ENCODE results near the gene NUTM1.
"Not testable (repeated sequence)": the region's sequence is repeated elsewhere in the genome, so short reads cannot be mapped to it uniquely, and the experiment has no call there.

Gene NUTM1

DNA sequence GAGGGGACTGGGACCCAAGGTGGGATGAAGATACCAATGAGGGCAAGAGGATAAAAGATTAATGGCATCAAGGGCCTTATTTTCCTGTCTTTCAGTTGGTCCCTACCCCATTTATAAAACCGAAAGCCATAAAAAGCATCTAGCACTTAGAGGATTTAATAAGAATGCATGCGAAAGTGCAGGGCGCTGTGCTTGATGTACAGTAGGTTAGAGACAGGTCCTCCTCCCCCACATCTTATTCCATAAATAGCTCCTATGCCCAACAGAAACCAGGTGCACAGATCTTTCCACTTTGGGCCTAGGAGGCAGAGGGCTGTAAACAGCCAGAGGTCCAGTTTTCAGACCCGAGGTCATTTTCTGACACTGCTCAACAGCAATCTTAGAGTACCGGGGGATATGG lies 22.7 kb downstream of the NUTM1 start:
- DNase-seq (ENCODE audit: low spot score): no peak

DNA sequence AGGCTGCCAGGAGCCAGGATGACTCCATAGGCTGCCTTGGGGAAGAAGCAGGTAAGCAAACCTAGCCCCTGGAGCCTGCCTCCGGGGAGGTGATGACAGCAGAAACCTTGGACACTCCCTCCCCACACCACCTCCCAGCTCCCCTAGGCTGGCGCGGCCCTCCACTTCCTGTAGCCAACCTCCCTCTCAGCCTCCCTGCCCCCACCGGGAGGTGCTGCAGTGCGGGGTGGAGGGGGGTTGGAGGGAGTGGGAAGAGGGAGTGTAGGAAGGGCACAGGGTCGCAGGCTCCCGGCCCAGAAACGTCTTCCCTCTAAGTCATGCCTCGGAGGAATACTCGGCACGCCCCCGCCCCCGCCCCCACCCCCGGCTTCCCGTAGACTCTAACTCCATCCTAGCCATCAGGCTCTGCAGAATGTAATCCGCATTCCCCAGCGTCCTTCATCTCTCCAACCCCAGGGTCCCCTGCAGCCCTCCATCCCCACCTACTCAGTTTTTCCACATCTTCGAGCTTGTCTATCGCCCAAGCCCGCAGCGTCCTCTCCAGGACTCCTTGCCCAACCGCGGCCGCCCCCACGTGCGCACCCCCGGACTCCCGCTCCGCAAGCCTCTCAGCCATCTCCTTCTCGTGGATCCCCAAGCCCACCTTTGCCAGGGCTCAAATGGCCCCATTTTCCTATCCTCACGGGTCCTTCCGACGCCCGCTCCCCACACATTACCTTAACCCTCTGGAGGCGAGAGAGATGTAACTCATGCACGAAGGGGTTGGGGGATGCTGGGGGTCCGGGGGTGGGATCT lies 23.4 kb downstream of the NUTM1 start:
- DNase-seq (ENCODE audit: low spot score): no peak

DNA sequence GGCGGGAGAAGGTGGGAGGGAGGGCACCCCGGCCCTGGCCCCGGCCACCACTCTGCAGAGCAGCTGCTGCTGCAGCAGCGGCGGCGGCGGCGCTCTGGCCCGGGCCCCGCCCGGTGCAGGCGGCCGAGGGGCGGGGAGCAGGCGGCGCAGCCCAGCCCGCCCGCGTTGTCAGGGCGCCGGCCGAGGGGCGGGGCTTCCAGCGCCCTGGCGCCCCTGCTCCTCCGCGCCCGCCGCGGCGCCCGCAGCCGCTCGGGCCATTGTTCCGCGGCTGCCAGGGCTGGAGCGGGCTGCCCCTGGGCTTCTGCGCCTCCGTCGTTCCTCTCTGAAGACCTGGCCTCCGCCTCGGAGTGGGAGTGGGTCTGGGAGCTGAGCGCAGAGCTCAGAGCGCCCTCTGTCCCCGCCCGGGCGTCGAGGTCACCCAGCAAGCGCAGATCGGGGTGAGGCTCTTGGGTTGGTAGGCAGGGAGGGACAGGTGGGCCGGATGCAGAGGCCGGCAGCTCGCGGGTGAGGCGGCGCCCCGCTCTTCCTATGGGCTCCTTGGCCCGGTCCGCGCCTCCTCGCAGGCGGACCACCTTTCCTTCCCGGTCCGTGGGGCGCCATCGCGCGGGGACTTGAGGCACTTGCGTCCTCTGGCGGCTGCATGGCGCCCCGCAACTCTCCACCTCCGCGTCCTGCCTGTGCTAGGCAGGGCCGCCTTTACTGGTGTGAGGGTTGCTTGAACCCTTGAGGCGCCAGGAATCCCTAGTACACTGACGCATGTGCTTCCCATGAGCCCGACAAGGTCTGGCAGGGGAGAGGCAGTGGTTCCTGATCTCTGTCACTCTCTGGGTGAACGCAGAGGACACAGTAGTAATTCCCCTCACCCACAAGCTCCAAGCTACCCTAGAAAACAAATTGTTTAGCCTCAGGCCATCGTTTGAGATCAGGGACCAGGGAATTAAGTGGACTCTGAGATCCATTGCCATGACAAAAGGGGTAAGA lies 24.3 kb downstream of the NUTM1 start, which contains the start of gene LPCAT4:
Gene LPCAT4, minus strand, starts transcription at position 96 of the 981 bp plus-strand sequence. CDS start 96 bp downstream, outside the sequence.
- peak; percentile 81 for DNase-seq (ENCODE audit: low spot score)

DNA sequence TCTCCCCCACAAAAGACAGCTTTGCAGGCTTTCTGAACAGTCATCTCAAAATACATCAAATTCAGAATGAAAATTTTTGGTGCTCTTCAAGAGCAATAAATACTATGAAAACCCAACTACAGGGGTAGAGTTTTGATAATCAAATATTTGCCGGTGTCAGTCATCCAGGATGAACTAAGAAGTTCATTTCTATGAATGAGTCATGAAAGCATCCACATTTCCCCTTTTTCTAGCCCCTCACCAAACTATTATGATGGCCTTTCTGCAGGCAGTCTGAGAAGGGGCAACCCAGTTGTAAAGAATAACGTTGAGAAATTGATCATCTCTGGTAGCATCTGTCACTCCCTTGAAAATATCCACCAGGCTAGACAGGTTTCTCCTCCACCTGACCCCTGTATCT lies 27.0 kb downstream of the NUTM1 start:
- DNase-seq (ENCODE audit: low spot score): no peak

DNA sequence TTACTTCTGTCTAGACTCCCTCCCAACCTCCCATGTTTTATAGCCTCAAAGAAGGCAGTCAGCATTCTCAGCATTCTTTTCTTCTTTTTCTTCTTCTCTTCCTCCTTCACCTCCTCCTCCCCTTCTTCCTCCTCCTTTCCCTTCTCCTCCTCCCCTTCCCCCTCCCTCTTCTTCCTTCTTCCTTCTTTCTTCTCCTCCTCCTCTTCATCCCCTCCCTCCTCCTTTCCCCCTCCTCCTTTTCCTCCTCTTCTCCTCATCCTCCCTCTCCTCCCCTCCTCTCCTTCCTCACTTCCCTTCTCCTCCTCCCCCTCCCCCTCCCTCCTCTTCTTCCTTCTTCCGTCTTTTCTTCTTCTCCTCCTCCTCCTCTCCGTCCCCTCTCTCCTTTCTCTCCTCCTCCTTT lies 27.5 kb downstream of the NUTM1 start:
- DNase-seq (ENCODE audit: low spot score): no peak

DNA sequence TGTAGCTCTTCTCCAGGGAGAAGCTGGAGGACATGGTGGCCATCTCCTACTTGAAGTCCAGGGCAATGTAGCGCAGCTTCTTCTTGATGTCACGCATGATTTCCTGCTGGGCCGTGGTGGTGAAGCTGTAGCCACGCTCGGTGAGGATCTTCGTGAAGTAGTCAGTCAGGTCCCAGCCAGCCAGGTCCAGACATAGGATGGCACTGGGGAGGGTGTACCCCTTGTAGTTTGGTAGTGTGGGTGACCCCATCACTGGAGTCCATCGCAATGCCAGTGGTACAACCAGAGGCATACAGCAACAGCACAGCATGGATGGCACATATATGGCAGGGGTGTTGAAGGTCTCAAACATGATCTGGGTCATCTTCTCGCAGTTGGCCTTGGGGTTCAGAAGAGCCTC lies 30.8 kb downstream of the NUTM1 start:
- DNase-seq (ENCODE audit: low spot score): no peak

DNA sequence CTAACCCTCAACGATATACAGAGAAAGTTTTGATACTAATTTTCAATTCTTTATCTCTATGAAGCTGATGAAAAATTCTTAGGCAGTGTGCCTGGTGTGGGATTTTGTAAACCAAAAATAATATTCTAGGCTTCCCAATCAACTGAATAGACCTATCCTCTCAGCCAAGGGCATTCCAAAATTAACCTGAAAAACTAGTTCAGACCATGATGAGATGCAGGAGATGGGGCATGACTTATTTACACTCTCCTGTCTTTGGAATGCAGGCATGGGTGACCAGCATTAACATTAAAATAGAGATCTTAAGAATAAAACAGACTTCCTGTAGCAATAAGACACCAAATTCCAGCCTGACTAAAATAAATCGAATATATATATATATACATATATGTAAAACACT lies 31.7 kb downstream of the NUTM1 start:
- DNase-seq (ENCODE audit: low spot score): no peak

DNA sequence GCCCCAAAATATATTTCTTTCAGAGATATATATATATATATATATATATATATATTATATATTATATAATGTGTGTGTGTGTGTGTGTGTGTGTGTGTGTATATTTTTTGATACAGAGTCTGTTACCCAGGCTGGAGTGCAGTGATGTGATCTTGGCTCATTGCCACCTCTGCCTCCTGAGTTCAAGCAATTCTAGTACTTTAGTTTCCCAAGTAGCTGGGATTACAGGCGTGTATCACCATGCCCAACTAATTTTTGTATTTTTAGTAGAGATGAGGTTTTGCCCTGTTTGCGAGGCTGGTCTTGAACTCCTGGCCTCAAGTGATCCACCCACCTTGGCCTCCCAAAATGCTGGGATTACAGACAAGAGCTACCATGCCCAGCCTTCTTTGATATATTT lies 32.4 kb downstream of the NUTM1 start:
- DNase-seq (ENCODE audit: low spot score): not testable (repeated sequence)

DNA sequence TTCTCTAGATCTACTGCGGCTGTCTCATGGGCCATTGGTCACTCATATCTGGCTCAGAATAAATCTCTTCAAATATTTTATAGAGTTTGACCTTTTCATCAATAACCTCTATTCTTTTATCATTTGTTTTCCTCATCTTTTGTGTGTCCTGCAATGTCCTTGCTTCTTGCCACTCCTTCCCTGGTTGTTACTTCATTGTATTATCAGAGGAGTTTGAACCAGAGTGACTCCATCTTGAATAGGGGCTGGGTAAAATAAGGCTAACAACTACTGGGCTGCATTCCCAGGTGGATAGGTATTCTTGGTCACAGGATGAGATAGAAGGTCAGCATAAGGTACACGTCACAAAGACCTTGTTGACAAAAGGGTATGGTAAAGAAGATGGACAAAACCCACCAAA lies 33.7 kb downstream of the NUTM1 start:
- no peak for DNase-seq (ENCODE audit: low spot score)

DNA sequence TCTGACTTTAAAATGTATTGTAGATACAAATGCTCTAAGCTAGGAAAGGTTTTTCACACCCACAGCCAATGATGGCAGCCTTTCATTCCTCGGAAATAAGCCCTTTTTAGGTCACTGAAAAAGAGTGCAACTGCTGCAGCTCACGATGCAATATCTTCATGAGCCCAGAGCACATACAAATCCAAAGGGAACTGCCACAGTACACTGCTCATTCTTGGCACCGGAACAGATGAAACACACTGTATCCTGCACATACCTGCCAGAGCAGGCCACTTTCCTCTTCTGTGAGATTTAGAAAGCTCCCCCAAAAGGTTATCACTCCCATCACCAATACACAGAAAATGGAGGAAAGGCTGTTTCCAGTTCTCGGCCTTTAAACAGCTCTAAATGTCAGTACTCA lies 37.4 kb downstream of the NUTM1 start:
- DNase-seq (ENCODE audit: low spot score): not testable (repeated sequence)

DNA sequence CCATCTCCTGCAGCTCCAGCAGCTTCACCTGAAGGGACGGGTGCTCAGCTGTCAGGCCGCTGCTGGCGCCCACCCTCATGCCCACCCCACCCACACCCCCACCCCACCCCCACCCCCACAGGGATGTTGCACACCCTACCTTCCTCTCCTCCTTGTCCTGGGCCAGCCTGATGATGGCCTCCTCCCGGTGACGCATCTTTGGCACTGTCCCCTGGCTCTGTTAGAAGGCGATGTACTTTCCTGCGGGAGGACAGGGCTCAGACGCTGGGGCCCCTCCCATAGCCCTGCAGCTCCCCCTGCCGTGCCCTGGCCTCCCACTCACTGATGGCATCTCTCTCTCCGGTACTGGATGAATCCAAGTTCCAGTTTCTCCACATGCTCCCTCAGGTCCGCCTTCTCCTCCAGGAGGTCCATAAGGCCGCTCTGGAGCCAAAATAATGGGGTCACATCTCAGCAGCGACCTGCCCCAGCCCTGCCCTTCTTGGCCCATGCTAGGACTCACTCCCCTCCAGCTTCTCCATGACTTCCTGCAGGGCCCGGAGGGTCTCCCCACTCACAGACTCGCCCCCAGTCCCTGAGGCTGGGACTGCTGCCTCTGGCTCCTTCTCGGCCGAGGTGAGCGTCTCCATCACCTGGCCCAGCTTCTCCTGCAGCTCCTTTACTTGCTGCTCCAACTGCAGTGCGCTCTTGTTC lies 38.9 kb downstream of the NUTM1 start:
- not testable (repeated sequence) for DNase-seq (ENCODE audit: low spot score)

DNA sequence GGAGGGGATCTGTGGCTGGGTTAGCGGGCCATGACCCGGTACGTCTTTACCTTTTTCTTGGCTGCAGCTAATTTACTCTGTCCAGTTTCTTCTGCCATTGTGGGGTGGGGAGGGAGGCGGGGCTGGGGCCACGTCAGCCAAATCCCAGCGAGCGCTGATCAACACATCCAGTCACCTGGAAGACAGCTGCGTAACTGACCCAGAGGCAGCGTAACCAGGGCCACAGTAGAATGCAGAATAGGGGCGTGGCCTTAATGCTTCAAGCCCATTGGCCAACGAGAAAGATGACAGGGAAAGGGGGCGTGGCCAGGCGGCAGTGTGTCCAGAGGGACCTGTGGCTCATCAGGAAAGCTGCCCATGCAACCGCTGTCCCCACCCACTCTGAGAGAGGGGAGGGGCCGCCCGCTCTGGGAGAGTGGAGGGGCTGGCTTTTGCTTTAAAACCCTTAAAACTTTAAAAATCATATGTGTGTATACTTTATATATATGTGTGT lies 46.5 kb downstream of the NUTM1 start:
- not testable (repeated sequence) for DNase-seq (ENCODE audit: low spot score)

DNA sequence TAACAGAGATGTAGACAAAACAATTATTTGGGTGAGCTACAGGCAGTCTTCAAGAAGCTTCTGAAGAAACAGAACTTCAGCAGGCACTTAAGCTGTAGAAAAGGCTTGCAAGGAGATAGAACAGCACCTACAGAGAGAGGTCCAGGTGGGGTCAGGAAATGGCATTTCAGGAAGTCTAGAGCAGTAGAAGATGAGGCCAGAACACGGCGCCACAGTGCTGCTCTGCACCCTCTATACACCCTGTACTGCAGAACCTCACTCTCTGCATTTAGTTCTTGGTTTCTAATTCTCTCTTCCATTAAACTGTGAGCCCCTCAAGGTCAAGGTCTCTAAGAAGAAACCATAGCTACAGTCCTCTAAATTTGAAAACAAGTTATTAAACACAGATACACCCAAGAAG lies 49.9 kb downstream of the NUTM1 start:
- not testable (repeated sequence) for DNase-seq (ENCODE audit: low spot score)

DNA sequence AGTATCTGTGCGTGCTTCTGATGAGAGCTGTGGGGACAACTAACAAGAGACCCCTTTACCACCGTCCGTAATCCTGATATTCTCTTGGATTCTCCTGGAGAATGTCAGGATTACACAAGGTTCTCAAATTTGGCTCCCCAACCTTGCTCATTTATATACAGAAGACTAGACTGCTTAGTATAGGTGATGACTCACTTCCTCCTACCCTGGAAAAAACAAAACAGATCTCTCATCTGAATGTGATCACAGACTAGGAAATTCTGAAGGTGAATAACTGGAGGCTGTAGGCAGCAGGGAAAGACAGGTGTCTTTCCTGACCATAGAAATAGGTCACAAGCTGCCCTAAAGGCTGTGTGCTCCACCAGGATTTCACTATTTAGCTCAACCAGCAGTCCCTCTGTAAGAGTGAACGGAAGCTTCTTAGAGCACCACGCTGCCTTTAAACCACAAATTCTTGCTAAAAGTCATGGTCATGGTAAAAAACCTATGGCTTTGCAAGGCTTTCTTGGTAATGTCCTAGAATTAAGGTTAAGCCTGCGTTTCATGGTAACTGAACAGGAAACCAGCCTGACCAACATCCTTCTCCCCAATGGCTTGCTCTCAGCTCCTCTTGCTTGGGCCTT lies 54.6 kb downstream of the NUTM1 start:
- DNase-seq (ENCODE audit: low spot score): not testable (repeated sequence)

DNA sequence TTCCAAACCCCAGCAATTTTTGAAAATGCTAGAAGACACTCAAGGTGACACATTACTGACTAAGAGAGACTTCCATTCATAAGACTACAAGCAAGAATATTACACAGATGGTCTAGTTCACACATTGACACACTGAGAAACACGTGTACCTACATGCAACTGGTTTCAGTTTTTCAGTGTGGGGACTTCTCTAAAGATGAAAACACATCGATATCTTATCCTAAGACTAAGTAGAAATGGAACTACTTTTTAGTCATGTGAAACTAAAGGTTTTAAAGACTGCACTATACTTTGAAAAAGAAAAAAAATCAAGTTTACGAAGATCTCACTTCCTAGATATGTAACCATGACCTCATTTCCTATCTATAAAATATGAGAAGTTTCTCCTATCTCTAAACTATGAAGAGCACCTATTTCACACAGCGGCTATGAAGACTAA lies 60.1 kb downstream of the NUTM1 start:
- DNase-seq (ENCODE audit: low spot score): not testable (repeated sequence)

DNA sequence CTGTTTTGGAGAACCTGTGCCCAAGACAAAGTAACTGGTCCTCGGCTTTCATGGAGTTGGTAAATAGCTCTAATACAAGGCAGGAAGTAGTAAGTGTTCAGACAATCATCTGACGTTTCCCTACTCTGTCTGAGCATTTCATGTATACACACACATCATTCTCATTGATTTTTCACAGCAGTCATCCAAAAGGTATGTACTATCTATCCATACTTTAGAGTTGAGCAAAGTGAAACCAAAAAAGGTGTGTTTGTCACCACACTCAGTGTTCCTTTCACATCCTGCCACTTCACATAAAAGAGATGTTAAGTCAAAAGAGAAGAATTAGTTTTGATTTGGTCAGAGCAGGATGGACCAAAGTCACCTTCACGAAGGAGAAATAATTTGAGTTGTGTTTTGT lies 60.8 kb downstream of the NUTM1 start:
- not testable (repeated sequence) for DNase-seq (ENCODE audit: low spot score)
